HG03039 (cell line): ENCODE measurements around the gene LYG2.
"Not testable (repeated sequence)": the region's sequence is repeated elsewhere in the genome, so short reads cannot be mapped to it uniquely, and the experiment has no call there.

Experiments
- ATAC-seq: cut with Tn5 transposase; IDR thresholded peaks from one replicate; pipeline ENCODE4 v1.9.1; 2021; ENCODE audit warnings: mild to moderate bottlenecking, moderate library complexity; ENCODE audit not compliant: unreplicated experiment

Gene LYG2, protein sequence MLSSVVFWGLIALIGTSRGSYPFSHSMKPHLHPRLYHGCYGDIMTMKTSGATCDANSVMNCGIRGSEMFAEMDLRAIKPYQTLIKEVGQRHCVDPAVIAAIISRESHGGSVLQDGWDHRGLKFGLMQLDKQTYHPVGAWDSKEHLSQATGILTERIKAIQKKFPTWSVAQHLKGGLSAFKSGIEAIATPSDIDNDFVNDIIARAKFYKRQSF

DNA sequence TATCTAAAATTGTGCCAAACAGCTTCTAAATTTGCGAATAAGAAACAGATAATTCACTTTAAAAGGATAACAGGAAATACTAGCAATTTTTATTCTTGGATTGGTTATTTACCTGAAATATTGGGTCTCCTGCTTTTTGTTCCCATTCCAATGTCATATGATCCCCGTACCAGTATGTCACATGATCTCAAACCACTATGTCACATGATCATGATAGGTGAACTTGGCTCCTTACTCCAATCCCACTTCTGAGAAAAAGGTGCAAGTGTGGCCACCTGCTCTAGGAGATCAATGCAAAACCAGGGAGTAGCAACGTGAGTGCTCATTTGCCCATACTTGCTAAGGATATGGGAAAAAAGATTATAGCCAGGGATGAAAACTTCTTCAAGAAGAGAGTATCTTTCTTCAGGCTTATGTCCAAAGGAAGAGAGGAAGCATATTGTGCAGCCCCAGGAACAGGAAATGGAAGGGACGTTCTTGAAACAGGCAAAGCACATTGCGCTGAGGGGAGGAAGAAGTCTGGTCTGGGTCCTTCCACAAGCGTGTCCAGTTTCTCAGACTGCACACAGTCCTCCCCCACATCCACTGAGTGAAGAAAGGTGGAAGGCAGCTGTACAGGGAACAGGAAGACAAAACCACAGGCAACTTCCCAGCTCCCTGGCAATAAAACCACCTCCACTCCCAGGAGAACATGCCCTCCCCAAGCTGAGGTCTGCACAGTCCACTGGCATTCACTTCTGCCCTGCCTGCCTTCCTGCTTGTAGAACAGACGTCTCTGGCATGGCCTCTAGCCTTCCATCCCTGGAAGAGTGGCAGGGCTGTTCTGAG is at the start of gene LYG2:
Gene LYG2, minus strand, starts transcription at position 176 of the 828 bp plus-strand sequence. CDS start 1,406 bp downstream, outside the sequence.
- ATAC-seq = no peak

DNA sequence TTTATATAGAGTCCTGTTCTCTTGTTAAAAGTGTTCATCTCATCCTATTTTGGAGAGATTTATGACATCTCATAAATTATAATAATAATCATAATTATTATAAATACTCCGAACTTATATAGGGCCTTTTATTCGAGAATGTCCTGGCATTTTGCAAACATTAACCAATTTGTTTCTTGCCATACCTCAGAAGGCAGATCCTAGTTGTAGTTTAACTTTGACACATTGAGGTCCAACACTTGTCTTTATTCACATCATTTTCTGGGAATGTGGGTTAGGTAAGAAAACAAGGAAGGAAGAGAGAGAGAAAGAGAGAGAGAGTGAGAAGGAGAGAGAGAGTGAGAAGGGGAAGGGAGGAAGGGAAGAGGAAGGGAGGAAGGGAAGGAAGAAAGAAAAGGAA is 45.6 kb upstream of the LYG2 start, which contains the start of gene LYG1:
Gene LYG1, minus strand, starts transcription at position 101 of the 400 bp plus-strand sequence. CDS start 5,527 bp downstream, outside the sequence.
- ATAC-seq = not testable (repeated sequence)

DNA sequence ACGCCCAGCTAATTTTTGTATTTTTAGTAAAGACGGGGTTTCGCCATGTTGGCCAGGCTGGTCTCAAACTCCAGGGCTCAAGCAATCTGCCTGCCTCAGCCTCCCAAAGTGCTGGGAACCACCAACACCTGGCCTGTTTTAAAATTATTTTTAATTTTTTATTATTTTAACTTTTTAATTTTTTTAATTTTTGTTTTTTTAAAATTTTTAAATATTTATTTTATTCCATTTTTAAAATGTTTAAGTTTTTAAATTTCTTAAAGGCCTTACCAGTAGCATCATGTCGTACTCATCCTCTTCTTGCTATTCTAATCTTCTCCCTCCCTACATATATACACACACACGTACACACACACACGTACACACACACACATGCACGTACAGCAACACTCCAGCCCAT is 44.1 kb upstream of the LYG2 start:
- no peak for ATAC-seq

DNA sequence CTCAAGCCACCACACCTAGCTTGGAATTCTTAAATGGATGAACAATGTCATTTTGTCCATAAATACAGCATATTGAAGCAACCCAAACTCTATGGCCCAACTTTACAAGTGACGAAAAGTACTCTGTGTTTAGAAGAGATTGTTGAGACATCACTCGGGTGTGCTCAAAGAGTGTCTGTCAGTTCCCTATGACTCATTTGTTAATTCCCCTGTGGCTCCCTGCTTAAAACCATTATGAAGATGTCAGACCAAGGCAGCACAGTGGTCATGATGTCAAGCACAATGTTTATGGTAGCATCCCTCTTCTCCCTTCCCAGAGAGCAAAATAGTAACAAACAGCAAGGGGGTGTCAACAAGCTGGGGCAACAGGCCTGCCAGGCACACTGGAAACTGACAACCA is 42.5 kb upstream of the LYG2 start:
- no peak for ATAC-seq

DNA sequence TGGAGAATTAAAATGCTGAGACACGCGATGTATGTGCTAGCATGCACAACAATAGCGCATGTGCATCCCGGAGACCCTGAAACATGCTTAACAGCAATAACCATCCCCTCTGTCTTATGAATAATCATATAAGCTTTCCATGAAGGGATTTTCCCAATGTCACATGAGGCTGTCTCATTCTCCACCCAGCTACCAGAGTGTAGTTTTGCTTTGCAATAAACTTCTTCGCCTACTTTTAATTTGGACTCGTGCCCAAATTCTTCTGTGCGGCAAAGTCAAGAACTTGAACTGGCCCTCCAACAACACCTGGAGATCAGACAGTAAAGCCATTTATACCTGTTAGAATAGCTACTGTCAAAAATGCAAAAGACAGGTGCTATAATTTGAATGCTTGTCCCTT is 30.1 kb upstream of the LYG2 start:
- ATAC-seq = no peak

DNA sequence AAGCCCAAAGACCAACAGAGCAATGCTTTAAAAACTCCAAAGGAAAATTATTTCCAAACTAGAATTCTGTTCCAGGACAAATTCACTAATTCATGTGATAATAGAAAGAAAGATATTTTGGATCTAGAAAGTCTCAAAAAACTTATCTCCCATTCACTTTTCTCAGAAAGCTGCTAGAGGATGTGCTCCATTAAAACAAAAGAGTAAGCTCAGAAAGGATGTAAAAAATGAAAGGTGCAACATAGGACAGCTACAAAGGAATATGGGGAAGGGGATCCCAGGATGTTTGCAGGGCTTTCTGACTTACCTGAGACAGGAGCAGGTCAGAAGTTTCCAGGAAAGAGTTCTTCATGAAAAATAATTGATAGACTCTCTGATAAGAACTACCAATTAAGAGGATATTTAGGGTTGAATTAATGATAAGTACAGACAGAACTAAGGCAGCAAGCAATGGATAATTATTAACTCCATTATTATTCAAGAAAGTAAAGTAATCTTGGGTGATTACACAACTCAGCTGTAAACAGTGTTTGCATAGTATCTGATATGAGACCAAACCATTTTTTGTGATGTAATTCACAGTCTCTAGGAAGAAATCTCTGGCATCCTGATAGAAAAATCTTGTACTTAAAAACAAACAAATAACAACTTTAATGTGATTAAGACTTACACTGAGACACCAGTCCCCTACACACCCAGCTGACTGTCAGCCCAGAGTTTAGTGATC is 24.7 kb upstream of the LYG2 start:
- no peak for ATAC-seq

DNA sequence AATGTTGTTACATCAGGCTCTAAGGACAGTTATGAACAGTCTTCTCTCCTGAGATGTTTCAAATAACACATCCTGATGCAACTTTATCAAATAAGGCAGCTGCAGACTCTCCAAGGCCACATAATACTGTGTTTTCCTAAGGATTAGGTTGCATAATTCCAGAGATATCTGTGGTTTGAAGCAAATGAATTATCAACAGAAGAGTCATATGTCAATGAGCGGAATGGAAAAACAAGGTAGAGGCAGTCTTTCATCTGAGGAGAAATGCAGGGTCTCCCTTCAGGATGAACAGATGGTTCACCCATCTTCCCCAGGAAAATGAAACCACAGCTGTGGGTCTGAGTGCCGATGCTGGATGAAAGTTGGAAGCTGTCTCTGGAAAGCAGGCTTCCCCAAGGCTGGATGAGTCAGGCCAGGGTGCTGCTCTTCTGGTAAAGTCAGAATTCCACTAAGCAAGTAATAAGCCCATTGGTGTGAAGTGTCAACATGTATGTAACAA is 23.4 kb upstream of the LYG2 start:
- no peak for ATAC-seq

DNA sequence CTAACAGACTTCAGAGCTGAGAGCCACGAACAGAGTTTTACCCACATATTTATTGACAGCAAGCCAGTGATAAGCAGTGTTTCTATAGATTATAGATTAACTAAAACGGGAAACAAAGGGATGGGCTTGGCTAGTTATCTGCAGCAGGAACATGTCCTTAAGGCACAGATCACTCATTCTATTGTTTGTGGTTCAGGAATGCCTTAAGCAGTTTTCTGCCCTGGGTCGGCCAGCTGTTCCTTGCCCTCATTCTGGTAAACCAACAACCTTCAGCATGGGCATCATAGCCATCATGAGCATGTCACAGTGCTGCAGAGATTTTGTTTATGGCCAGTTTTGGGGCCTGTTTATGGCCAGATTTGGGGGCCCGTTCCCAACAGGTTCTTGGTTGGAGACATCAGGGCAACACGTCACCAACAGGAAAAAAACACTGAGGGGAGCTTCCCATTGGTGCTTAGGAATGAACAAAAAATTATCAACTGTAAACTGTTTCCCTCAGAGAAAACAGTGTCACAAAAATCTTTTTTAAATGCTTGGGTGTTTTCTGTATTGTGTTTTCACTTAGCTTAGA is 22.8 kb upstream of the LYG2 start:
- not testable (repeated sequence) for ATAC-seq

DNA sequence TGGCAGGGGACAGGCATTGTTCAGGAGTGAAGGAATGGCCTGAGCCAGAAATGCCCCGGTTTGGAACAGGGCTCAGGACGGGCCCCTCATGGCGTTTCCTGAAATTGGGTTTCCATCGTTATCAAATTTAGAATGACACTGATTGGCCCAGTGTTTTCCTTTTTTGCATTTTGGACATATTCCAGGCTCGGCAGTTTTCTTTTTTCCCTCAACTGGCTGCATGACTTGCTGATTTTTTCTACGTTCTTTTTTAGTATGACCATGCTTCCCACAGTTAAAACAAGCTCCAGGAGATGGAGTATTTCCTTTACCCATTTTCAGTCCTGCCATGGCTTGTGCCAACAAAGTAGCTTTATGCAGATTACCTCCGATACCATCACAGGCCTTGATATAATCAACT is 20.4 kb upstream of the LYG2 start:
- no peak for ATAC-seq

DNA sequence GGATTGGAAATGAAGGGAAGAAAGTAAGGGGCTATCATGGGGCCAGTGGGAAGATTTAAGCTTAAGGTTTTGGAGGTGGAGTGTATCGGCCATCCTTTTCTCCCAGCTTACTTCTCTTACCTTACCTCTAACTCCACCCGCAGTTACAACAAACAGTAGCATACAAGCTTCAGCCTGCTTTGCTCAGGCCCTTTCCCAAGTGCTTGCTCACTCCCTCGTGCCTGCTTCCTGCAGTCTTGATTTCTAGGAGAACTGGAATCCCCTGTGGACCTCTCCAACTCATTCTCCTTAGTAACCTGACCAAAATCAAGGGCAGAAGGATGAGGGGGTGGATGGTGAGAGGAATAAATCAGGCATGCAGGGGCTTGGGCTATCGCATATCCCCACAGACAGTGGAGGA is 5.8 kb upstream of the LYG2 start:
- no peak for ATAC-seq

DNA sequence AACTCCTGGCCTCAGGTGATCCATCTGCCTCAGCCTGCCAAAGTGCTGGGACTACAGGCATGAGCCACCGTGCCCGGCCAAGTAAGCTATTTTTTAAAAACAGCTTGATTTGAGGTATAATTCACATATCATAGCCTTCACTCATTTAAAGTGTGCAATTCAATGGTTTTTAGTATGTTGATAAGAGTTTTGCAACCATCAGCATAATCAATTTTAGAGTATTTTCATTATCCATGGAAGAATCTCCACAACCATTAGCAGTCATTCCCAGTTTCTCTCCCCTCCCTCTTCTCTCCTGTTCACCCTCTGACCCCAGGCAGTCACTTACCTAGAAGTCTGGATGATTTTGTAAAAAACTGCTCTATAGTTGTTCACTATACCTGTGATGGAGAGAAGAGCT is 4.7 kb upstream of the LYG2 start:
- no peak for ATAC-seq

DNA sequence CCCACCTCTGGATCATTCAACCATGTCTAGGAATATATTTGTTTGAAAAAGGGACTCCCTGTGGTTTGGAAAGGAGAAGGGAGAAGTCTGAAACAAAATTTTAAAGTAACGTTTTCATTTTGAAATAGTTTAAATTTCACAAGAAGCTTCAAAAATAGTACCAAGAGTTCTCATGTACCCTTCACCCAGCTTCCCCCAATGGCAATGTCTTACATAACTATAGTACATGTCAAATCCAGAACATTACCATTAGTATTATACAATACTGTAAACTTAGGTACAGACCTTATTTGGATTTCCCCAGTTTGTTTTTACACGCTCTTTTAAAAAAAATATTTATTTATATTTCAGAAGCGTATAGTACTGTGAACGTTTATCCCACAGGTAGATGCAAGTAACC is 4.0 kb upstream of the LYG2 start:
- ATAC-seq = no peak

DNA sequence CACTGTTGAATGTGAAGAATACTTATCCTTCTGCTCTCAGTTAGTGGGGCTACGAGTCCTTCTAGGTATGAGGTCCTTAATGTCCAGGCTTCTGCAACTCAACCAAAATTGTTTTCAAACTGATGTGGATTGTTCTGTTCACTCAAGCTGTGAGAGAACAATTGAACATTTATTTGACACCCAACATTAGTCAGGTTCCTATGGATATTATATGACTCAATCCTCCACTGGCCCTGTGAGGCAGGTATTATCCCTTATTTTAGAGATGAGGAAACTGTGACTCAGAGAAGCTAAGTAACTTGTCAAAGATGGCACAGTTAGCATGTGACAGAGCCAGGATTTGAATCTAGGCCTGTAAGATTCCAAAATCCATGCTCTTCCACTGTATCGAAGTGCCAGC is 1.2 kb upstream of the LYG2 start:
- ATAC-seq = no peak

DNA sequence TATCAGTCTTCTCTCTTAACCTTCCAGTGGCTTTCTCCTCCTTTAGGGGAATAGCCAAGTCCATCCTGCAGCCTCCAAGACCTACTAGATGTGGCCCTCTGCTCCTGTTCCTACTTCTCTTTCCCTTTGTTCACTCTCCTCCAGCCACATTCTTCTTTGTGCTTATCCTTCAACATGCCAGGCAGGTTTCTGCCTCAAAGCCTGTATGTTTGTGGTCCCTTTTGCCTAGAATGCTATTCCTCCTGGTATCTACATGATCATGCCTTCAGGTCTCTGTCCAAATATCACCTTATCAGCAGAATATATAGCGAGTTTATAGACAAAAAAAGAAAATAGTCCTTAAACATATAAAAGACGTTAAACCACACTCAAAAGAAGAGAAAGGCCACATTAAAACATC is 5.5 kb downstream of the LYG2 start:
- ATAC-seq = no peak

DNA sequence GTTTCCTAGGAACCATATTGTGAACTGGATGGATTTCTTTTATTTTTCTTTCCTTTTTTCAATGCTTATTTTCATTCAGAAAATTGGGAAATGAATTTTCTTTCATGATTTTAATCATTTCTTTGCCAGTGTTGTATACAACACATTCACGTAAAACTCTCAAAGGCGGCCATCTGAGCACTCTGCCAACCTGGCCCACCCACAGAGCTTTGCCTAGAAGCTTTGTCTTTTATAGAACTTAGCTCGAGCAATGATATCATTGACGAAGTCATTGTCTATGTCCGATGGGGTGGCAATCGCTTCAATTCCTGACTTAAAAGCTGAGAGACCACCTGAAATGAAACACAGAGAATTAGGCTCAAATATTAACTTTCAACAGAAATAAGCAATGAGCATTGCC is 13.3 kb downstream of the LYG2 start:
- no peak for ATAC-seq

DNA sequence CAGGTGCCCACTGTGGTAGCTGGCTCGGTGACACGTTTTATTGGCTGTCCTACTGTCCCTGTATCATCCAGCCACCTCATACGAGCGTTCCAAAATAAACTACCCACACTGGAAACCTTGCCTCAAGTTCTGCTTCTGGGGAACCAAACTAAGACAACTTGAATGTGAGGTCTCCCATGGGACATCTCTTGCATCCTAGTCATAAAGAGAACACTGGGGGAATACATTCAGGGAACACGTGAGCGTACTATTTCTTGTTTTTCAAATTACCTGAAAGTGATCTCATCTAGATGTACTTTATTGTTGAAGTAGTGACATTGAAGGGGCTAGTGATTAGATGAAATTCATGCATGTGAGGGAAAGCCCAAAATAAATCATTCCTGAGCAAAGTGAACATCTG is 15.0 kb downstream of the LYG2 start:
- ATAC-seq = no peak

DNA sequence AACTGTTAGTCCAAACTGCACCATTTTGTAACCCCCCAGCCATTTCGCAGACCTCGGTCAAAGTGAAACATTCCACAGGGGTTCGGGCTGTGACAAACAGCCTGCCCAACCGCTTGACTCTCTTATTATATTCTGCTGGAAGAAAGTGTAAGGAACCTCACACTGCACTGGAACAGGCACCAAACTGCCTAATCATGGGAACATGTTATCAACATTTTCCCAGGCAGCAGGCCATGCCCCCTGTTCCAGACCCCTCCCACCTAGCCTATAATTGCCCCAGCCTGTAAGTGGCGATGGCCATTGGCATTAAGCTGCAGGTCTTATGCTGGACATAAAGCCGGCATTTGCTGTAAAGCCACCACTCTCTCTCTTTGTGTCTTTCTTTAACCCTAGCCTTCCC is 16.9 kb downstream of the LYG2 start:
- no peak for ATAC-seq

DNA sequence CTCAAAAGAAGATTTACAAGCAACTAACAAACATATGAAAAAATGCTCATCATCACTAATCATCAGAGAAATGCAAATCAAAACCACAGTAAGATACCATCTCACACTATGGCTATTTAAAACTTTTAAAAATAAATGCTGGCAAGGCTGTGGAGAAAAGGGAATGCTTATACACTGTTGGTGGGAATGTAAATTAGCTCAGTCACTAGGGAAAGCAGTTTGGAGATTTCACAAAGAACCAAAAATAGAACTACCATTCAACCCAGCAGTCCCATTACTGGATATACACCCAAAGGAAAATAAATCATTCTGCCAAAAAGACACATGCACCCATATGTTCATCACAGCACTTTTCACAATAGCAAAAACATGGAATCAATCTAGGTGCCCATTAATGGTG is 22.3 kb downstream of the LYG2 start:
- not testable (repeated sequence) for ATAC-seq

DNA sequence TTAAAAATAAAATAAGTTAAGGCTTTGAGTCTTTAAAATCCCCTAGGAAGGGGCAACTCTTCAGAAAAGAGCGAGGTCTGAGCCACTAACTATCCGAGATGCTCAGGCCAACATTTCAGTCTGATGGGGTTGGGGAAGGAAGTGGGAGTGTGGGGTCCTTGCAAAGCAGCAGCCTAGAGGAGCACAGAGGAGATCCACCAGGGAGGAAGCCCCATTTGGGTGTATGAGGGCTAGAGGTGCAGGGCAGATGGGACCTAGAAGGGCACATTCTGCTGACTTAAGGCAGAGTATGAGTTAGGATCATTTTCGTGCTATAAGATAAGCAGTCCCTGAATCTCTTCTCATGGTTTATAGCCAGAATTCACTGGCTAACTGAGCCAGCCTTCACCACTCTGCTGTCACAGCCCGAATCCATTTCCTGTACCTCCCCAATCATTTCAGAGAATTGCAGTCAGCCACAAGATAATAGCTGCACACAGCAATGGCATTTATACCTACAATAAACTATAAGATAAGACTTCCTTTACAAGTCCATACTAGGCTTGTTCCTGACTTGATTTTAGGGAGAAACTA is 37.5 kb downstream of the LYG2 start:
- no peak for ATAC-seq

DNA sequence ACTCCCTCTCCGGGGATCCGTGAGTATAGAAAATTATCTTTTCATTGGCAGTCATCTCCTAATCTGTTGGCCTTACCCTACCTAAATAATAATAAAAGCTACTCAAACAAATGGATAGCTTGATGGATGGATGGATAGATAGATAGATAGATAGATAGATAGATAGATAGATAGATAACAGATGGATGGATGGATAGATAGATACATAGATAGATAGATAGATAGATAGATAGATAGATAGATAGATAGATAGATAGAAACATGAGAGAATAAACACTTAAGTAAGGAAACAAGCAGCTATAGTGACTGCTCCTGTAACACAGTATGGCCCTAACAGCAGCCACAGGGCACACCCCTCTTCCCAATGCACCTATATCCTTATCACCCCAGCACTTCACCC is 39.4 kb downstream of the LYG2 start:
- ATAC-seq = no peak

DNA sequence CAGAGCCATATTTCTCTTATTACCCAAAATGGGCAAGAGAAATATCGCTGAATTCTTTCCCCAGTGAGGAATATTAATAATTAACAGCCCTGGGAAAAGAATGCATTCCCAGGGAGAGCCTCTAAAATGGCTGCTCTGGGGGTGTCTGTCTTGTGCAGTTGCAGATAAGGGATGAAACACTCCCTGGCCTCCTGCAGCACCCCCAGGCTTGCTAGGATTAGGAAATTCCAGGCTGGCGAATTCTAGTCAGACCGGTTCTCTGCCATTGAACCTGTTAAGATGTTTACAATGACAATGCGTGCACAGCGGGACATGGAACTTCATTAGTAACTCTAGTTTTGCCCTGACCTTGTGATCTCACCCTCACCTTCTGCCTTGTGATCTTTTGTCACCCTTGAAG is 50.0 kb downstream of the LYG2 start:
- no peak for ATAC-seq
